ENCODE data around the gene TSPAN9.

TSPAN9 gene

GRCh38 chr12:3184485-3184884, 107.3 kb downstream of the TSPAN9 start:
- no peak for DNase-seq

- no peak for DNase-seq
Observed at GRCh38 chr12:3185260-3185870, 108.2 kb downstream of the TSPAN9 start.

GRCh38 chr12:3186546-3187215, 109.5 kb downstream of the TSPAN9 start:
- no peak for DNase-seq

- DNase-seq: peak in 12 of 56 donors; percentile 4 to 45 (median 28)
Observed at GRCh38 chr12:3187846-3188770, 110.9 kb downstream of the TSPAN9 start.

- DNase-seq: no peak
Observed at GRCh38 chr12:3189282-3189681, 112.1 kb downstream of the TSPAN9 start.

GRCh38 chr12:3190101-3190500, 112.9 kb downstream of the TSPAN9 start:
- no peak for DNase-seq

GRCh38 chr12:3191450-3191849, 114.3 kb downstream of the TSPAN9 start:
- no peak for DNase-seq

- DNase-seq: no peak
Observed at GRCh38 chr12:3192221-3192620, 115.0 kb downstream of the TSPAN9 start.

GRCh38 chr12:3193131-3193530, 116.0 kb downstream of the TSPAN9 start:
- no peak for DNase-seq

- no peak for DNase-seq
Observed at GRCh38 chr12:3193755-3194154, 116.6 kb downstream of the TSPAN9 start.

GRCh38 chr12:3195337-3195736, 118.2 kb downstream of the TSPAN9 start:
- DNase-seq: no peak

GRCh38 chr12:3195859-3196483, 118.8 kb downstream of the TSPAN9 start:
- DNase-seq: peak in 8 of 56 donors; percentile 21 to 64 (median 36)

- DNase-seq: no peak
Observed at GRCh38 chr12:3196488-3196887, 119.3 kb downstream of the TSPAN9 start.

- no peak for DNase-seq
Observed at GRCh38 chr12:3197131-3197818, 120.1 kb downstream of the TSPAN9 start.

GRCh38 chr12:3199551-3200031, 122.4 kb downstream of the TSPAN9 start:
- peak in 15 of 56 donors; percentile 22 to 61 (median 47) for DNase-seq

- peak in 34 of 56 donors; percentile 2 to 73 (median 42) for DNase-seq
Observed at GRCh38 chr12:3200032-3200617, 122.9 kb downstream of the TSPAN9 start.

GRCh38 chr12:3200814-3201233, 123.6 kb downstream of the TSPAN9 start:
- no peak for DNase-seq

- DNase-seq: peak in 2 of 56 donors; percentile 4 to 27
Observed at GRCh38 chr12:3201339-3202051, 124.3 kb downstream of the TSPAN9 start.

- DNase-seq: no peak
Observed at GRCh38 chr12:3202096-3202495, 124.9 kb downstream of the TSPAN9 start.
